GM21367 (cell line): ENCODE data around the gene GNA14.
"Not testable (repeated sequence)": the region's sequence is repeated elsewhere in the genome, so short reads cannot be mapped to it uniquely, and the experiment has no call there.

Source experiments
- ATAC-seq: cut with Tn5 transposase; IDR thresholded peaks from one replicate; pipeline ENCODE4 v1.9.1; 2021; ENCODE audit not compliant: unreplicated experiment

Gene GNA14

DNA sequence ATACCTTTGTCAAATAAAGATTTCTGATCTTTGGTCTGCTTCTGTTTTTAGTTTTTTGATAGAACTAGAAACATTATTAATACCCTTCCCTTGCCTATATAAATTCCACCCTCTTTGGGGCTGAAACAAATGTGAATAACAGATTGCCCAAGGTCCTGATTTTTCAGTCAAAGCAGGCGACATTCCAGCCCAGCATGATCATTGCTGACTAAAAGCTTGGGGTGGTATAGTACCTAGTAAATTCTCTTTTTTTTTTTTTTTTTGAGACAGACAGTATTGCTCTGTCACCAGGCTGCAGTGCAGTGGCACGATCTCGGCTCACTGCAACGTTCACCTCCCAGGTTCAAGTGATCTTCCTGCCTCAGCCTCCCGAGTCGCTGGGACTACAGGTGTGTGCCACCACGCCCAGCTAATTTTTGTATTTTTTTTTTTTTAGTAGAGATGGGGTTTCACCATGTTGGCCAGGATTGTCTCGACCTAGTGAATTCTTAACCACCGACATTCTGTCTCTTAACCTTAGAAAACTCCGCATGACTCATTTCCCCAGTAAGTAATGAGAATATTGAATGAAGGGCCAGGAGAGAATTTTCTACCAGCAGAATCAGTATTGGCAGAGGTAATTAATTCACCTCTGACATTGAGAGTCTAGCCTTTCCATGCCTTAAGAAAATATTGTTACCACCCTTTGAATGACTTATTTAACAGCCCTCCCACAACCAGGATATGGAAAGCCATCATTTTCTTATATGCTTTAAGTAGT lies 226.4 kb downstream of the GNA14 start:
- ATAC-seq: no peak

DNA sequence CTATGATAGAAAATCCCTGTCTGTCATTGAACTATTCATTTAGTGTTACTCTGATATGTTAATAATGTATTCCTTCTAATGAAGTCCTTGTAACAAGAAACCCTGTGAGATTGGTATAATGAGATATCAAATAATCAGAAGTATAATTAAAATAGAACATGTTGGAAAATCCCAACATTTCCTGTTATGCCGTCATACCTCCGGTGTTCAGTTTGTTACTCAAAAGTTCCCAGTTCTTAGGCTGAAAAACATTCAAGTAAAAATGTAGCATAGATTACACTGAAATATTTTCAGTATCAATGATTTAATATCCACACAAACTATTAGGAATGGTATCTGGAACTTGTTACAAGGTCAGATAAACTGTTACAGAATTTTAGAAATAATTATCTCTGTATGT lies 227.5 kb downstream of the GNA14 start:
- ATAC-seq: no peak

DNA sequence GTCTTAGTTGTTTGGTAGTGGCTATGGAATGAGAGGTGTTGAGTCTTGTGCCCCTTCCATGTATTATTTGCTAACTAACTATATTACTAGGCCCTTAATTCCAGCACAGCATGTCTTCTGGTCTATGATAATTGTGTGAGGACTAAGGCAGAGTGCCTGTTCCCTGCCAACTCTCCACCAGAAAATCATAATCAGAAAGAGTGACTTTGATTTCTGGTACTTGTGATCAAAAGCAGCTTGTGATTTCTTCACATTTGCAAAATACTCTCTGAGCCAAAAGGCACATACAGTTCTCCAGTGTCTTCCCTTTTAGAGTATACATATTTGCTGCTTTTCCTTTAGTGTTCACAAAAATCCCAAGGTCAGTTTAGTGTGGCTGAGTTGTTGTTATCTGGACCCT lies 229.9 kb downstream of the GNA14 start:
- ATAC-seq: no peak

DNA sequence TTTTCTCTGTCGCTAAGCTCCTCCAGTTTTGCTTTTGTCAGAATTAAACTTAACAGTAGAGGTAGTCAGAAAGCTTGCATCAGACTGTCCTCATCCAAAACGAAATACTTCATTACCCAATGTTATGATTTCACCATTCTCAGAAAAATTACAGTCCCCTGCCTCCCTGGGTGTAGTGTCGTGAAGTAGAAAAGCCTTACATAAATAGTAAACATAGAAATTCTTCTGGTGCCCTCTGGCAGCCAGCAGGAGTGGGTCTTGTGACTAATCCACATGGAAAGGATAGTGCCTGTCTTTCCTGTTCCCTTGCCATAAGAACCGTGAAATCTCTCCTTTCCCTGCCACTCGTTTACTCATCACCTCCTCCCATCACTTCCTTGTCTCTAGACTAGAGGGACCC lies 230.6 kb downstream of the GNA14 start:
- no peak for ATAC-seq

DNA sequence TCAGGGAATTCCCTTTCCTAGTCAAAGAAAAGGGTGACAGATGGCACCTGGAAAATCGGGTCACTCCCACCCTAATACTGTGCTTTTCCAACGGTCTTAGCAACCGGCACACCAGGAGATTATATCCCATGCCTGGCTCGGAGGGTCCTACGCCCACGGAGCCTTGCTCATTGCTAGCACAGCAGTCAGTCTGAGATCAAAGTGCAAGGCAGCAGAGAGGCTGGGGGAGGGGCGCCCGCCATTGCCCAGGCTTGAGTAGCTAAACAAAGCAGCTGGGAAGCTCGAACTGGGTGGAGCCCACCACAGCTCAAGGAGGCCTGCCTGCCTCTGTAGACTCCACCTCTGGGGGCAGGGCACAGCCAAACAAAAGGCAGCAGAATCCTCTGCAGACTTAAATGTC lies 239.6 kb downstream of the GNA14 start:
- not testable (repeated sequence) for ATAC-seq

DNA sequence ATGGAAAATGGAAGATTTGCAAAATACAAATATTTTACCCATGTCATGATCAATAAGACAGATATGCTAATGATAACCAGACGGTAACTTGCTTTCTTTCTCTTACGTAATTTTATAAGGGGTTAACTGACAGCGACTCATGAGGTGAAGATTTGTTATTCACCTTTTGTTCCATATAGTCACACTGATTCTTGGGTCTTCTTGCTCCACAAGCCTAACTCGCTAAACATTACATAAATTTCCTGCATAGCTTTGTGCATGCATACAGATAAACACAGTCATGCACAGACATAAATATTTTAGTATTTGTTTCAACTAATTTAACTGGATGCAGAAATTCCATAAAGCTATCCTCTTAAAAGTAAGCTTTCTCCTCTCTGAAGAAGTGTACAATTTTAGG lies 244.9 kb downstream of the GNA14 start:
- no peak for ATAC-seq

DNA sequence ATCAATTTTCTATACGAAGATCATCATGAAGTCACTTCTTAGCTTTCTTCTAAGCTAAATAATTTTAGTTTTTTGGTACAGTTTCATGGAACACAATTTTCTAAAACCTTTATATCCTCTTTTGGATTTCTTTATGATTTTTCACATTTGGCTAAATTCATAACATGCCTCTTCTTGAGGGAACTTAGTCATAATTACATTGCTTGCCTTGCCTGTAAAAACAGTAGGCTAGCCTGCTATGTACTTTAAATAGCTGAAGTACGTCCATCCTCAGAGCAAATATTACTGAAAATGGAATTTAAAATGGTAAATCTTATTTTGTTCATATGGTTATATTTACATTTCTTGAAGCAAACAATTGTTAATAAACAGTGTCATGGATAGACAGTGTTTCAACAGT lies 245.8 kb downstream of the GNA14 start:
- no peak for ATAC-seq

DNA sequence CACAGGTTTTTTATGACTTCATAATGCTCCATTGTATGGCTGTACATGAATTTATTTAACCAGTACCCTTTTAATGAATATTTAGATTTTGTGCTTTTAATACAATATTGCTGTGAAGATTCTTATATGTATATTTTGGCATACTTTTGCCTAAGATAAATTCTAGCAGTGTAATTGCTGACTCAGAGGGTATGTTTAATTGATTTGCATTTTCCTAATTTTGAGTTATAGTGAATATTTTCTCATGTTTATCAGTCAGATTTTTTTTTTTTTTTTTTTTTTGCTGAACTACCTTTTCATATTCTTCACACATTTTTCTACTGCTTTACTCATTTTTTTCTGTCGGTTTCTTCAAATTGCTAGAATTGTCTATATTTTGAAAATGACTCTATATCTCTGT lies 248.2 kb downstream of the GNA14 start:
- ATAC-seq: no peak

DNA sequence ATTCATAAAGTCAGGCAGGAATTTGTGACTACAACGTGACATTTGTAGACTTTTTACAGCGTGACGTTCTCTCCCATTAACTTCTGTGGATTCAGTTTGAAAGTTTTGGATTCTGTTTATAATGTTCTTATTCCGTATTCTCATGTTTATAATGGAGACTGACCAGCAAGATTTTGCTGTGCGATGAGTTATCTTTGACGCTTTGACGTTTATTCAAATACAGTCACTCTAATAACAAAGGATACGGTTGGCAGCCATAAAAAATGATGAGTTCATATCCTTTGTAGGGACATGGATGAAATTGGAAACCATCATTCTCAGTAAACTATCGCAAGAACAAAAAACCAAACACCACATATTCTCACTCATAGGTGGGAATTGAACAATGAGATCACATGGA lies 249.5 kb downstream of the GNA14 start:
- ATAC-seq: not testable (repeated sequence)

DNA sequence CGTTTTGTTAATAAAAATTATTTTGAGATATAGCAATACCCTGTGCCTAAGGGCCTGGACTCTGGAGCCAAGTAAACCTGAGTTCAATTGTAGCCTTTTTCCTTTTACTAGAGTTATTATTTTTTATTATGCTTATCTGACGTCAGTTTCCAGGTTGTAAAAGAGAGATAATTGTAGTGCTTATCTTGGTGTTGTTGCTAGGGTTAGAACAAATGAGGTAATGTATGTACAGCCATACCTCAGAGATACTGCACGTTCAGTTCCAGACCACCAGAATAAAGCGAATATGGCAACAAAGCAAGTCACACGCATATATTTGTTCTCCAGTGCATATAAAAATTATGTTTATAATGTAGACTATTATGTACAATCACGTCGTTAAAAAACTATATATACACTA lies 255.8 kb downstream of the GNA14 start:
- ATAC-seq: no peak

DNA sequence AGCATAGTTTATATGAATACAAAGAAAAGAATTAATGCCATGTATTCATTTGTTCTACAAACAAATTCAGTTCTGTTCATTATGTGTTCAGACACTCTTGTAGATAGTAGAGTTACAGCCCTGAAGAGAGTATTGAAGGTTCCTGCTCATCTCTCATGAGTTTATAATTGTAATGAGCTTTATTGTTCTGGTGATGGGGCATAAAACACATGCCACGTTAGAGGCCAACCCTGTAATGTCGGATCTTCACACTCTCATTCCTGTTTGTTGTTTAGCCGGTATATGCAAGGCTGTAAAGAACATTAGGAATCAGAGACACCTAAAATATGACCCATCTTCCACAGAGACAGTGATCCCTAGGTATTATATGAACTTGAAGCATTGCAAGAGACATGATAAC lies 256.3 kb downstream of the GNA14 start:
- ATAC-seq: no peak

DNA sequence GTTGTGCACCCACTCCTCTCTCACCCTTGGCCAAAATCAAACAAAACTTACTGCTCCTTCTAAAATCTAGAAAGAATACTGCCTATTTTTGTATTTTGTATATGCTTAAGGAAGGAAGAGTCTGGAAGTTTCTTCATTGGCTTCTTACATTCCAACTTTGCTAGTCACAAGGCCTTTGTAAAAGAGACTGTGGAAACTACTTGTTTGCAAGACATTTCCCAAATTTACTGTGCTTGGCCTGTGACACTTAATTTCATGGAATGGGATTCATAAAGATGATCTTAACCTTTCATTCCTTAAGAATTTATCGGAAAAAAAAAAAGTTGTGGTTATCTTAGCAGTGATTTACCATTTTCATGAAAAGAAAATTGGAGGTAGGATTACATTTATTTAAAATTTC lies 261.9 kb downstream of the GNA14 start:
- no peak for ATAC-seq

DNA sequence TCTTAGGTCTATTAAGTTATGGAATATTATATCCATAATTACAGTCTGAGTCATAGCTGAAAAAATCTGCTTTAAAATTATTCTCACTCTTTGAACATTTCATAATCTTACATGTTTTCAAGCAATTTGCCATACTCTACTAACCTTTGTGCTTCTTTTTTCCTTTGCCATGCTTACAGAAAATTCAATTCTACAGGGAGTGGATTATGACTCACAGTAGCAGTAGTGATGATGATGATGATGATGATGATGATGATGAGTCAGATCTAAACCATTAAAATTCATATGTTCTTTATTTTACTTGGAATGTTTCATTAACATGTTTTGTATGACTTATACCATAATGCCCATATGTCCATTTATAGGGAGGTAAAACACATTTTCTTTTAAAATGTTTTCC lies 263.7 kb downstream of the GNA14 start:
- no peak for ATAC-seq

DNA sequence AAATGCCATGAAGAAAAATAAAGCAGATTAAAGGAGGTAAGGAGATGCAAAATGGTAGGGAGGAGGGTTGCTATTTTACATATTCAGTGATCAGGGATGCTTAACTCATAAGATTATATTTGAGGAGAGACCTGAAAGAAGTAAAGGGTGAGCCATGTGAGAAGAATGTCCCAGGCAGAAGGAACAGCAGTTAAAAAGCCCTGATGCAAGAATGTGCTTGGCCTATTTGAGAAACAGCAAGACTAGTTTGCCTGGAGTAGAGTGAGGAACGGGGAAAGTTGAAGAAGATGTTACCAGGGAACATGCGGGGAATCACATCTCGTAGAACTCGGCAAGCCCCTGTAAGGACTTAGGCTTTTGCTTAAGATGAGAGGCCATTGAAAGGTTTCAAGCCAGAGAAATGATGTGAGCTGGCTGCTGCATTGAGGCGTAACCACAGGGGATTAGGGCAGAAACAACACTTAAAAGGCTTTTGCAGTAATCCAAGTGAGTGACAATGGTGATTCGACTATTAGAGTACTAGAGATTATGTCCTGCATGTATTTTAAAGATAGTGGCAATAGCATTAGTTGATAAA lies 272.1 kb downstream of the GNA14 start:
- ATAC-seq: no peak

DNA sequence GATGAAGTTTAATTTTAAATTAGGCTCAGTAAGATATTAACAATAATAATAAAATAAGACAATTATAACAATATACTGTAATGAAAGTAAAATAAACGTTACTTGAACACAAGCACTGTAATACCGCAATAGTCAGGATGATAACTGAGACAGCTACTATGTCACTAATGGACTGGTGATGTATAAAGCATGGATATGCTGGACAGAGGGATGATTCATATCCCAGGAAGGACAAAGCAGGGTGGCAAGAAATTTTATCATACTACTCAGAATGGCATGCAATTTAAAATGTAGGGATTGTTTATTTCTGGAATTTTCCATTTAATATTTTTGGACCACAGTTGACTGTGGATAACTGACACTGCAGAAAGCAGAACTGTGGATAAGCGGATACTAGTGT lies 273.9 kb downstream of the GNA14 start:
- no peak for ATAC-seq
